NCI-H2196 treated with DMSO at 0.1 percent for 48 hours (cell line): ENCODE measurements around the gene SMPDL3B.
"Not testable (repeated sequence)": the region's sequence is repeated elsewhere in the genome, so short reads cannot be mapped to it uniquely, and the experiment has no call there.

Experiments
- DNase-seq: peaks from one replicate; lab custom pipeline; 2025; ENCODE audit not compliant: unreplicated experiment; lab: John Stamatoyannopoulos, UW

SMPDL3B gene

DNA sequence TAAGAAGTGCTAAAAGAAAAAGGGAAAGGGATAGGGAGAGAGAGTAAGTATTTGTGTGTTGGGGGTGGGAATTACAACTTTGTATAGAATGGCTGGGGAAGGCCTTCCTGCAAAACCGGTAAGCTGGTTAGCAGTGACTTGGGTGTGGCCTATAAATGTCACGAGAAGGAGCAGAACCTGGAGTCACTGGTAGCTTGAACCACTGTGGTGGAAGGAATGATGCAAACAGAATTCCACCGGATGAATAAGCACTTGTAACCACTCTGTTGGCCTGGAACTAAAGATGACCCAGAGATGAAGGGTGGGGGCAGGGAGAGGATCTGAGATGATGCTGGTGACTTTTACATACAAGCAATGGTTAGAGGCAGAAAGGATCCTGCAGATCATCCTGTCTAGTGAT lies 33.9 kb downstream of the SMPDL3B start:
- DNase-seq: no peak

DNA sequence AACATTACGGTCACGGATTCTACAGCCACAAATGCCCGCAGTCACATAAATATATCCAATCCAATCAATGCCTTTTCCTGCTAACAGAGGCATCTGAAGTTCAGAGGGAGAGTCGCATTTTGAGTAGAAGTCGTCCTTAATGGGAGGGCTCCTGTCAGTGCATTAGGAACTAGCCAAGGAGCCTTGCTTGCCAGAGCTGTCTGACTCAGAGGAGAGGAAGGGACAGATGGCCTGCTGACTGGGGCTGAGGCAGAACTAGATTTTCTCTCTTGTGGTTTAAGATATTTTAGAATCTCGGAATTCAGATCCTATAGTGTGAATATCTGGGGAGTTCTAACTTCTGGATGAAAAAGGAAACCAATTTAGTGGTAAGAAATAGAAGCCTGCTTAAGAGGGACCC lies 35.6 kb downstream of the SMPDL3B start:
- no peak for DNase-seq

DNA sequence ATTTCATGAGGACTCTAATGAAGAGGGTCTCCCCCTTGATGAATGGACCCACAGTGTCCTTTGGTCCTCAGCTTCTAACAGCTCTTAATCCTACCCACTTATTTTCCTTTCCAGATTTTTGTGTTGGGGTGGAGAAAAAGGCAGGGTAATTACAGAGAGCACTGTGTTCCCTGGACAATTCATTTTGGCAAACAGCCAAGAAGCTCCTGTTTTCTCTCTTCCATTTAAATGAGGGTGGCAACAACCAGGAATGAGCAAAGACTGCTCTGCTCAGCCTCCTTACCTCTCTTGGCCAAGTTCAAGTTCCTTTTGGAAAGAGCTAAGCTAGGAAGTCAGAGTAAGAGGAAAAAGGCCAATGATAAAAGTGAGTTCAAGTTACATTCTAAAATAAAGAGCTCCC lies 36.9 kb downstream of the SMPDL3B start:
- DNase-seq: no peak

GRCh38 chr1:27972141-27972540 lies 37.3 kb downstream of the SMPDL3B start:
- DNase-seq: no peak

DNA sequence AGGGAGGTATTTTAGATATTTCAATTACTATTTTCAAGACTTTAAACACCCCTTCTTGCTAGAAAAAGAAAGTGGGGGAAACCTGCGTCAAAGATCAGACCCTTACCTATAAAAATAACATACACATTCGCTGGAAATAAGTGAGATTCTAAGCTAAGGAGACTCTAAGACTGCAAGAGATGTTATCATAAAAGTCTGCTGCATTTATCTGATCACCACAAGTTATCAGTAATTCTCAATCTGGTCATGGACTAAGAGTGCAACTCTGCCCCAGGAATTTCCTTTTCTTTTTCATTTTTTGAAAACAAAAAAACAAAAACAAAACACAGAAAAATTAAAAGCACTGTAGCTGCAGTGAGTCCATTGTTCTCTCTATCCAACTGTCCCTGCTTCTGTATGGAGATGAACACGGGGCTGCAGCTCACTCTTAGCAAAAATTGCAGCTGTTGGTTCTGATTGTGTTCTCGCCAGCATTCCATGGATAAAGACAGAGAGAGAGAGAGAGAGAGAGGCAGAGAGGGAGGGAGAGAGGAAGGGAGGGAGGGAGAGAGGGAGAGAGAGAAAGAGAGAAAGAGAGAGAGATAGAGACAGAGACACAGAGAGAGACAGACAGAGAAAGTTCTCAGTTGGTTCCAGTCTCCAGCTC lies 39.1 kb downstream of the SMPDL3B start:
- DNase-seq: no peak

- no peak for DNase-seq
These were observed 39.6 kb downstream of the SMPDL3B start for GRCh38 chr1:27974417-27974781.

DNA sequence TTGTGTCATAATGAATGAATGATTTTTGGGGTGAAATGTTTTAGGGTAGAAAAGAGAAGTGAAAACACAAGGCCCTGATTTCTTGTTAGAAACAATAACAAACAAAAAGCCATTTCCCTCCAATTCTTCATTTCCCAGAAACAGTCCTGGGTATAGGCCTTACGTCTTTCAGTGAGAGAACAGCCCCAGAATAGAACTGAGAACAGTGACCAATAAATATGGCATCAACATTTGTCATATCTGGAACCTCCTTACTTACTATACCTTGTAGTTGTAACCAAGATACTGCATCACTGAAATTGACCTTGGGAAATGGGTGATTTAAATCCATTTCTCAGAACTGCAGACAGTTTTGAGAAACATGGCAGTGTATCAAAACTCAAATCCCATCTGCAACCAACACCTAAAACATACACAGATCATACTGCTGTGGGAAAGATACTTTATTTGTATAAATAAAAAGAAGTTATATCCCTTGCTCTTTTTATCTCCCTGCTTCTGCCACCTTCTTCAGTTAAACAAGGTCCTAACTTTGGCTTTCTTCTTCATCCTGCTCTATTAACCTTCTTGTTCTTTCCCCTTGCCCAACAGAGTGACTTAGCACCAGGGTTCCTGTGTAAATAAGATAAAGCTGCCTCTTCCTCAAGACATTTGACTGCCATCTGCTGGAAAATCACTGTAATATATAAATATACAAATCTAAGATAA lies 44.5 kb downstream of the SMPDL3B start:
- peak; percentile 64 for DNase-seq

DNA sequence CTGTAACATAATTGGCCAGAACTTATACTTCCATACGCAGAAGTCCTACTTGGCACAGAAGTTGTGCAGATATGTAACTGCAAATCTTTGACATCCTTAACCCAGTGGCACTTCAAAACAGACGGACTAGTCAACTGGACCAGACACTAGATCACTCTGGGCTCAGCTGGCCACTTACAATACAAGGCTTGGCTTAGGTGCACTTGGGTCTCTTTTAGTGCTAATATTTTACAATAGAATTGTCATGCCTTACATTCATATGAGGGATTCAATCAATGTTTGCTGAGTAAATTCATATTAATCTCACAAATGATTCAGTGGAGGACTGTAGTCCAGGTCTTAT lies 45.0 kb downstream of the SMPDL3B start:
- DNase-seq: no peak

DNA sequence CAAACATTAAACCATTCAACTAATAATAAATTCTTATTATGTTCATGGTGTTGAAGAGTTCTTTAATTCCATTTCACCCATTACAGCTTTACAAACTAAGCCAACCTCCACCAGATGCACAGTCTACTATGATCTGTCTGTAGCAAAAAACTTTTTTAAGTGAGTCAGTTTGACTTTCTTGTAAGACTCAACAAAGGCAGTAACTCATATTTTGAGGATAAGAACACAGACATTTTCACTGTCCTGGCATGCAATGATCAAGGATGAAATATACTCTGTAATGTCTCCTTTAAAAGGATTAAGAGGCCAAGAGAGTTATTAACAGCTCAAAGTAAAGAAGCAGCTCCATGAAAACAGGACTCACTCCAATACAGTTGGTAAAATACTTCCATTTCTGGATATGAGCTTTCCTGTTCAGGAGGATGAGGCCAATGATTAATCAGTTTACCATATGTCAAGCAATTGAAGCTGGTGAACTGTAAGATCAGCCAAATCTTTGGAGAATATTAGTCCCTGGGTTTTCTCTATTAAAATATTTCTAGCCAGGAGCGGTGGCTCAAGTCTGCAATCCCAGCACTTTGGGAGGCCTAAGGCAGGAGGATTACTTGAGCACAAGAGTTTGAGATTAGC lies 45.5 kb downstream of the SMPDL3B start:
- no peak for DNase-seq

DNA sequence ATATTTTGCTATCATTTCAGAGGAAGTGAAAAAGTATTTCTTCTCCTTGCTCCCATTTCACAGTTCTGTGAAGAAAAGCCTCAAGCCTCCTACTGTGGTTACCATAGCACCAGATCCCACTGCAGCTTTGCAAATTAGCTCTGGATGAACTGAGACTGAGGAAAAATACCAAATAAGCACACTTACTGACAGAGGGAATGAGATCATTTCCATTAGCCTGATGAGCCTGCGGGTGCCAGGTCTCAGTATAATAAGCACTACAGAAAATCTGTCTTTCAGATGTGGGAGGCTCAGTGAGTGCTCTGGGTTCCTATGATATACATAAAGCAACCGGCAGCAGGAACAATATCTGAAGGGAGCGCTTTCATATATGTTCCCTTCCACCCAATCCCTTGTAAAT lies 46.3 kb downstream of the SMPDL3B start:
- DNase-seq: no peak

- DNase-seq: no peak
These were observed 56.2 kb downstream of the SMPDL3B start for GRCh38 chr1:27990920-27991537.

- no peak for DNase-seq
These were observed 57.5 kb downstream of the SMPDL3B start for GRCh38 chr1:27992276-27992675.

- no peak for DNase-seq
These were observed 58.4 kb downstream of the SMPDL3B start for GRCh38 chr1:27993241-27993640.

DNA sequence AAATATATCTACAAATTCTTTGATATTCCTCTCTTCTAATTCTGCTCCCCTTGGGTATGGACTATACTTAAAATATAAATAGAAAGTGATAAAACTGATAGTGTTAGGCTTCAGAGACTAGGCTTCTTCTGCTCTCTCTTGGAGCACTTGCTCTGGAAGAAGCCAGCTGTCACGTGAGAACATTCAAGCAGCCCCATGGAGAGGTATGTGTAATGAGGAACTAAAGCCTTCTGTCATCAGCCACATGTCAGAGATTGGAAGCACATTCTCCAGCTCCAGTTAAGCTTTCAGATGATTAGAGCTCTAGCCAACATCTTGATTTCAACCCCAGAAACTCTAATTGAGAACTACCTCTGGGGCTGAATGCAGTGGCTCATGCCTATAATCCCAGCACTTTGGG lies 59.3 kb downstream of the SMPDL3B start:
- DNase-seq: no peak

- DNase-seq: not testable (repeated sequence)
These were observed 59.7 kb downstream of the SMPDL3B start for GRCh38 chr1:27994526-27994925.

GRCh38 chr1:27999055-27999454 lies 64.3 kb downstream of the SMPDL3B start:
- DNase-seq: no peak

DNA sequence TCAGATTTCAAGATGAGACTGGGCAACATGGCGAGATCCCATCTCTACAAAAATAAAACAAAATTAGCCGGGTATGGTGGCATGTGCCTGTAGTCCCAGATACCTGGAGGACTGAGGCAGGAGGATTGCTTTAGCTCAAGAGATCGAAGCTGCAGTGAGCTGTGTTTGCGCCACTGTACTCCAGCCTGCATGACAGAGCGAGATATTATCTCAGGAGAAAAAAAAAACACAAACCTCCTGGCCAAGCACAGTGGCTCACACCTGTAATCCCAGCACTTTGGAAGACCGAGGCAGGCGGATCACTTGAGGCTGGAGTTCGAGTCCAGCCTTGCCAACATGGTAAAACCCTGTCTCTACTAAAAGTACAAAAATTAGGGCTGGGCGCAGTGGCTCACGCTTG lies 67.8 kb downstream of the SMPDL3B start:
- DNase-seq: no peak

GRCh38 chr1:28003117-28003516 lies 68.3 kb downstream of the SMPDL3B start:
- DNase-seq: not testable (repeated sequence)
